ENCODE measurements around the gene HTATIP2. TPM values are rescaled to one million over a fixed set of nuclear protein-coding genes. Genes with fewer than 3 reads are reported as not detected.

The HTATIP2 gene
- polyA plus RNA-seq, 2 of the 4 experiments (the other 2 are of a cell fraction): 234 to 308 TPM

GRCh38 chr11:20399498-20399897 lies 36.0 kb downstream of the HTATIP2 start (continued):
- TF ChIP-seq CHD2 (IDR thresholded peaks at IDR 0.05; ENCODE audit: low read length, partially characterized antibody): no peak
- TF ChIP-seq, protein P1, sequence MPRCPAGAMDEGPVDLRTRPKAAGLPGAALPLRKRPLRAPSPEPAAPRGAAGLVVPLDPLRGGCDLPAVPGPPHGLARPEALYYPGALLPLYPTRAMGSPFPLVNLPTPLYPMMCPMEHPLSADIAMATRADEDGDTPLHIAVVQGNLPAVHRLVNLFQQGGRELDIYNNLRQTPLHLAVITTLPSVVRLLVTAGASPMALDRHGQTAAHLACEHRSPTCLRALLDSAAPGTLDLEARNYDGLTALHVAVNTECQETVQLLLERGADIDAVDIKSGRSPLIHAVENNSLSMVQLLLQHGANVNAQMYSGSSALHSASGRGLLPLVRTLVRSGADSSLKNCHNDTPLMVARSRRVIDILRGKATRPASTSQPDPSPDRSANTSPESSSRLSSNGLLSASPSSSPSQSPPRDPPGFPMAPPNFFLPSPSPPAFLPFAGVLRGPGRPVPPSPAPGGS (IDR thresholded peaks at IDR 0.05): no peak
- TF ChIP-seq ZNF302 (CRISPR knock-in tag; IDR thresholded peaks at IDR 0.05): no peak

DNA sequence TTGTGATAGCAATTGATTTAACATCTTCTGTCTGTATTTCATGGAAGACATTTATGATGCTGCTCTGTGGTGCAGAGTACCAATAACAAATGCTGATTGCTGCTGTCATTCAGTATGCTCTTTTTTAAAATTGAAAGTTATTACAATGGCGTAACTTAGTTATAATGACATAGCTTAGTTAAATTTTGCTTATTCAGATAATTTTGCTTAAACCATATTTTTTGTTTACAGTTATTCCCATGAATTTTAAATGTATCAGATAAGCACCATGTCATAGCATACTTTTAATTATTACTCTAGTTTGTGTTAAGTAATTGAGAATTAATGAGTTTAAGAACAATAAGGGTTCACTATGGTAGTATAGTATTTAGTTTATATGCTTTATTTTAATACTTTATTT lies 39.5 kb downstream of the HTATIP2 start:
- Histone ChIP-seq H3K4me3 (no peak overlapping the region), H3K27ac (no peak overlapping the region), H3K4me1 (no peaks in the 10 kb centered on the region), H3K9me3 (no peaks in the 10 kb centered on the region), H3K4me2 (no peak overlapping the region)
- DNase-seq (ENCODE audit: low read depth in 1 of 2, low spot score in 1 of 2) (no peak), ATAC-seq (no peak), FAIRE-seq (no peak)
- TF ChIP-seq MAFK (IDR thresholded peaks at IDR 0.05; ENCODE audit: partially characterized antibody): peak; percentile 28
- TF ChIP-seq, protein P2, sequence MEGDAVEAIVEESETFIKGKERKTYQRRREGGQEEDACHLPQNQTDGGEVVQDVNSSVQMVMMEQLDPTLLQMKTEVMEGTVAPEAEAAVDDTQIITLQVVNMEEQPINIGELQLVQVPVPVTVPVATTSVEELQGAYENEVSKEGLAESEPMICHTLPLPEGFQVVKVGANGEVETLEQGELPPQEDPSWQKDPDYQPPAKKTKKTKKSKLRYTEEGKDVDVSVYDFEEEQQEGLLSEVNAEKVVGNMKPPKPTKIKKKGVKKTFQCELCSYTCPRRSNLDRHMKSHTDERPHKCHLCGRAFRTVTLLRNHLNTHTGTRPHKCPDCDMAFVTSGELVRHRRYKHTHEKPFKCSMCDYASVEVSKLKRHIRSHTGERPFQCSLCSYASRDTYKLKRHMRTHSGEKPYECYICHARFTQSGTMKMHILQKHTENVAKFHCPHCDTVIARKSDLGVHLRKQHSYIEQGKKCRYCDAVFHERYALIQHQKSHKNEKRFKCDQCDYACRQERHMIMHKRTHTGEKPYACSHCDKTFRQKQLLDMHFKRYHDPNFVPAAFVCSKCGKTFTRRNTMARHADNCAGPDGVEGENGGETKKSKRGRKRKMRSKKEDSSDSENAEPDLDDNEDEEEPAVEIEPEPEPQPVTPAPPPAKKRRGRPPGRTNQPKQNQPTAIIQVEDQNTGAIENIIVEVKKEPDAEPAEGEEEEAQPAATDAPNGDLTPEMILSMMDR (IDR thresholded peaks at IDR 0.05): no peak
- TF ChIP-seq NFE2L2 (conservative IDR thresholded peaks at IDR 0.05; ENCODE audit: low read length): no peak
- TF ChIP-seq, protein P3, sequence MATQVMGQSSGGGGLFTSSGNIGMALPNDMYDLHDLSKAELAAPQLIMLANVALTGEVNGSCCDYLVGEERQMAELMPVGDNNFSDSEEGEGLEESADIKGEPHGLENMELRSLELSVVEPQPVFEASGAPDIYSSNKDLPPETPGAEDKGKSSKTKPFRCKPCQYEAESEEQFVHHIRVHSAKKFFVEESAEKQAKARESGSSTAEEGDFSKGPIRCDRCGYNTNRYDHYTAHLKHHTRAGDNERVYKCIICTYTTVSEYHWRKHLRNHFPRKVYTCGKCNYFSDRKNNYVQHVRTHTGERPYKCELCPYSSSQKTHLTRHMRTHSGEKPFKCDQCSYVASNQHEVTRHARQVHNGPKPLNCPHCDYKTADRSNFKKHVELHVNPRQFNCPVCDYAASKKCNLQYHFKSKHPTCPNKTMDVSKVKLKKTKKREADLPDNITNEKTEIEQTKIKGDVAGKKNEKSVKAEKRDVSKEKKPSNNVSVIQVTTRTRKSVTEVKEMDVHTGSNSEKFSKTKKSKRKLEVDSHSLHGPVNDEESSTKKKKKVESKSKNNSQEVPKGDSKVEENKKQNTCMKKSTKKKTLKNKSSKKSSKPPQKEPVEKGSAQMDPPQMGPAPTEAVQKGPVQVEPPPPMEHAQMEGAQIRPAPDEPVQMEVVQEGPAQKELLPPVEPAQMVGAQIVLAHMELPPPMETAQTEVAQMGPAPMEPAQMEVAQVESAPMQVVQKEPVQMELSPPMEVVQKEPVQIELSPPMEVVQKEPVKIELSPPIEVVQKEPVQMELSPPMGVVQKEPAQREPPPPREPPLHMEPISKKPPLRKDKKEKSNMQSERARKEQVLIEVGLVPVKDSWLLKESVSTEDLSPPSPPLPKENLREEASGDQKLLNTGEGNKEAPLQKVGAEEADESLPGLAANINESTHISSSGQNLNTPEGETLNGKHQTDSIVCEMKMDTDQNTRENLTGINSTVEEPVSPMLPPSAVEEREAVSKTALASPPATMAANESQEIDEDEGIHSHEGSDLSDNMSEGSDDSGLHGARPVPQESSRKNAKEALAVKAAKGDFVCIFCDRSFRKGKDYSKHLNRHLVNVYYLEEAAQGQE (IDR thresholded peaks at IDR 0.05): no peak
- ChIA-PET POLR2A (no interaction called here), CTCF (interaction anchor here (1.3 to 1.6 kb wide), 2 partner anchors 7 to 207 kb away, joined by 4 to 10 read pairs; no protein-coding TSS in a partner anchor)
- 90% methylated on average over 1 of the region's 1 CpG for WGBS (ENCODE audit: missing lambda C conversion rate)

- ATAC-seq: no peak
- CTCF ChIA-PET: interaction anchor here (1.0 to 1.1 kb wide), 2 partner anchors 8 to 9 kb away, joined by 3 read pairs; no protein-coding TSS in a partner anchor
Observed at GRCh38 chr11:20406484-20406883, 43.0 kb downstream of the HTATIP2 start.

More at GRCh38 chr11:20406484-20406883, 43.0 kb downstream of the HTATIP2 start:
- Histone ChIP-seq H3K27ac (no peak overlapping the region), H3K4me2 (no peak overlapping the region), H3K9me3 (no peaks in the 10 kb centered on the region), H3K4me3 (no peak overlapping the region), H3K4me1 (no peaks in the 10 kb centered on the region)
- no peak for DNase-seq (ENCODE audit: low read depth in 1 of 2, low spot score in 1 of 2)
- TF ChIP-seq, protein P4, sequence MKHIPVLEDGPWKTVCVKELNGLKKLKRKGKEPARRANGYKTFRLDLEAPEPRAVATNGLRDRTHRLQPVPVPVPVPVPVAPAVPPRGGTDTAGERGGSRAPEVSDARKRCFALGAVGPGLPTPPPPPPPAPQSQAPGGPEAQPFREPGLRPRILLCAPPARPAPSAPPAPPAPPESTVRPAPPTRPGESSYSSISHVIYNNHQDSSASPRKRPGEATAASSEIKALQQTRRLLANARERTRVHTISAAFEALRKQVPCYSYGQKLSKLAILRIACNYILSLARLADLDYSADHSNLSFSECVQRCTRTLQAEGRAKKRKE (CRISPR knock-in tag; IDR thresholded peaks at IDR 0.05; ENCODE audit: low read depth): no peak
- TF ChIP-seq NR3C1 (IDR thresholded peaks at IDR 0.05) (no peak), MAFK (IDR thresholded peaks at IDR 0.05; ENCODE audit: partially characterized antibody) (peak; percentile 88), USF2 (IDR thresholded peaks at IDR 0.05) (no peak), HOXB5 (CRISPR knock-in tag; IDR thresholded peaks at IDR 0.05) (no peak), KDM5A (IDR thresholded peaks at IDR 0.05) (no peak), PHF8 (IDR thresholded peaks at IDR 0.05; ENCODE audit: borderline replicate concordance, low read depth) (no peak), SMC3 (IDR thresholded peaks at IDR 0.05) (no peak), MYC (IDR thresholded peaks at IDR 0.05; ENCODE audit: borderline replicate concordance, low read length) (no peak), MAZ (IDR thresholded peaks at IDR 0.05; ENCODE audit: borderline replicate concordance, low read depth, low read length) (no peak), RFX5 (IDR thresholded peaks at IDR 0.05) (no peak), FOSB (CRISPR knock-in tag; IDR thresholded peaks at IDR 0.05) (no peak), KDM1A (IDR thresholded peaks at IDR 0.05; ENCODE audit: low read depth) (no peak), NFE2L2 (conservative IDR thresholded peaks at IDR 0.05; ENCODE audit: low read length) (peak; percentile 56), RARB (CRISPR knock-in tag; IDR thresholded peaks at IDR 0.05) (no peak), RAD21 (conservative IDR thresholded peaks at IDR 0.05 in 1 of 2, IDR thresholded peaks at IDR 0.05 in 1 of 2) (no peak)
- TF ChIP-seq, protein P1 (IDR thresholded peaks at IDR 0.05): no peak
- POLR2A ChIA-PET: no interaction called here
- no peak for FAIRE-seq

Measured in A549 (cell line).